Upper lobe of right lung (tissue), 1 donor: Measurements from ENCODE around the gene ANKRD36. TPM values are rescaled to one million over a fixed set of nuclear protein-coding genes. Genes with fewer than 3 reads are reported as not detected.
"Not testable (repeated sequence)": the region's sequence is repeated elsewhere in the genome, so short reads cannot be mapped to it uniquely, and the experiment has no call there.

Source experiments
- ATAC-seq: fragments of 200-7000 bp; cut with Tn5 transposase; one replicate; pipeline ENCODE4 v1.9.1; 2020; ENCODE audit warnings: mild to moderate bottlenecking, moderate library complexity
- DNase-seq: peaks from one replicate; pipeline ENCODE4 v3.0.0-alpha.2; 2020
- H3K27ac ChIP-seq: fragments of 200-600 bp; one replicate; pipeline ENCODE4 v1.8.0; 2022
- H3K27me3 ChIP-seq: fragments of 200-600 bp; one replicate; pipeline ENCODE4 v1.8.0; 2022; ENCODE audit warnings: mild to moderate bottlenecking
- H3K36me3 ChIP-seq: fragments of 200-600 bp; one replicate; pipeline ENCODE4 v1.8.0; 2022
- H3K4me1 ChIP-seq: fragments of 200-600 bp; one replicate; pipeline ENCODE4 v1.8.0; 2022
- H3K4me3 ChIP-seq: fragments of 200-600 bp; one replicate; pipeline ENCODE4 v1.8.0; 2022; ENCODE audit warnings: mild to moderate bottlenecking
- H3K9me3 ChIP-seq: fragments of 200-600 bp; one replicate; pipeline ENCODE4 v1.8.0; 2022
- intact Hi-C: fragments of 100-400 bp; cut with DNase I; formaldehyde crosslinking; loops from one replicate; pipeline ENCODE4 v1.11.0; 2022
- total RNA-seq: library from RNA; stranded (reverse); fragmentation: NEBNext Ultra II Directional; extraction: Animal tissue kit (Norgen Biotek cat#: 25700); gene quantifications from one replicate; pipeline ENCODE4 v1.2.1, GENCODE V29; 2021
- donor health status: DM: no; HTN: yes; CAD: no; lungs with severe emphysema.

The ANKRD36 gene
- total RNA-seq, 1 donor from 2014 or later, result 21.0 TPM

- H3K9me3 ChIP-seq, H3K27me3 ChIP-seq, intact Hi-C loops, DNase-seq, H3K36me3 ChIP-seq, H3K4me1 ChIP-seq, H3K4me3 ChIP-seq, ATAC-seq, H3K27ac ChIP-seq: not testable (repeated sequence)
These were observed 180.7 kb downstream of the ANKRD36 start for GRCh38 chr2:97293687-97294086.

Other genes with a start within 250 kb of the ANKRD36 start
- gene SEMA4C, start 243.1 kb upstream of the ANKRD36 start, total RNA-seq, result 37.7 TPM
- gene FAM178B, start 126.6 kb upstream of the ANKRD36 start, total RNA-seq, result 0.67 TPM
- gene FAHD2B, start 18.3 kb upstream of the ANKRD36 start, total RNA-seq, result 12.2 TPM